Measurements from ENCODE around the gene IGF2BP2. TPM values are rescaled to one million over a fixed set of nuclear protein-coding genes. Genes with fewer than 3 reads are reported as not detected.

Gene IGF2BP2
- total and polyA plus RNA-seq, 8 donors: 3.2 to 17.0 (median 6.6) TPM

- no peaks in the 10 kb centered on the region for H3K9me3 ChIP-seq
- no peak for DNase-seq
- no peaks in the 10 kb centered on the region for H3K4me1 ChIP-seq
- no peak for ATAC-seq
- no peaks in the 10 kb centered on the region for H3K36me3 ChIP-seq
- TF ChIP-seq CTCF (IDR thresholded peaks at IDR 0.05): no peak
- WGBS, 2 donors: 39 to 44% methylated on average over 3 of the region's 3 CpGs
- no peaks in the 10 kb centered on the region for H3K27me3 ChIP-seq
- peak overlapping the region in 1 of 4 donors; percentile 8 for H3K27ac ChIP-seq
- no peak overlapping the region for H3K4me3 ChIP-seq
- intact Hi-C loops (cut with DNase I): loop anchor here in 1 of 3 donors (10.0 kb wide), 1 partner anchor 80 kb away; no protein-coding TSS in a partner anchor
- FAIRE-seq: no peak
These were observed 59.9 kb downstream of the IGF2BP2 start for GRCh38 chr3:185764980-185765370.

- ATAC-seq: peak in 3 of 4 donors; percentile 42 to 45 (median 43)
- DNase-seq: no peak
- no peak for TF ChIP-seq CTCF (IDR thresholded peaks at IDR 0.05)
- 39 to 44% methylated on average over 6 of the region's 6 CpGs for WGBS, 2 donors
- Histone ChIP-seq H3K36me3 (no peaks in the 10 kb centered on the region), H3K27me3 (no peaks in the 10 kb centered on the region), H3K27ac (peak overlapping the region in 1 of 4 donors; percentile 8), H3K4me1 (no peaks in the 10 kb centered on the region), H3K4me3 (no peak overlapping the region), H3K9me3 (no peaks in the 10 kb centered on the region)
- no peak for FAIRE-seq
- intact Hi-C loops (cut with DNase I): loop anchor here in 1 of 3 donors (10.0 kb wide), 1 partner anchor 80 kb away; no protein-coding TSS in a partner anchor
These were observed 60.5 kb downstream of the IGF2BP2 start for GRCh38 chr3:185764163-185764979.

- intact Hi-C loops (cut with DNase I): loop anchor here in 1 of 3 donors (10.0 kb wide), 1 partner anchor 79 kb away; no protein-coding TSS in a partner anchor
These were observed 61.4 kb downstream of the IGF2BP2 start for GRCh38 chr3:185763347-185764005.

GRCh38 chr3:185760550-185760949 lies 64.3 kb downstream of the IGF2BP2 start:
- Histone ChIP-seq H3K36me3 (no peaks in the 10 kb centered on the region), H3K4me3 (no peak overlapping the region), H3K27ac (no peak overlapping the region), H3K4me1 (no peaks in the 10 kb centered on the region), H3K9me3 (no peaks in the 10 kb centered on the region), H3K27me3 (no peaks in the 10 kb centered on the region)
- WGBS, 2 donors: 34 to 39% methylated on average over 5 of the region's 5 CpGs
- DNase-seq: no peak
- TF ChIP-seq CTCF (IDR thresholded peaks at IDR 0.05): no peak
- intact Hi-C loops (cut with DNase I): loop anchor here in 1 of 3 donors (10.0 kb wide), 1 partner anchor 76 kb away; no protein-coding TSS in a partner anchor
- FAIRE-seq: no peak
- peak in 1 of 4 donors; percentile 13 for ATAC-seq

More at GRCh38 chr3:185763347-185764005, 61.4 kb downstream of the IGF2BP2 start:
- no peak for TF ChIP-seq CTCF (IDR thresholded peaks at IDR 0.05)
- H3K9me3 ChIP-seq: no peaks in the 10 kb centered on the region
- H3K36me3 ChIP-seq: no peaks in the 10 kb centered on the region
- DNase-seq (no peak), FAIRE-seq (no peak), ATAC-seq (no peak)
- H3K4me3 ChIP-seq: no peak overlapping the region
- 75 to 76% methylated on average over 4 of the region's 4 CpGs for WGBS, 2 donors
- H3K27ac ChIP-seq: no peak overlapping the region
- no peaks in the 10 kb centered on the region for H3K4me1 ChIP-seq
- H3K27me3 ChIP-seq: no peaks in the 10 kb centered on the region
